ENCODE measurements around the gene NT5E.

- no peak for TF ChIP-seq POLR2A (IDR thresholded peaks at IDR 0.05; ENCODE audit: low read depth, low read length)
- no peak for TF ChIP-seq TAF1 (IDR thresholded peaks at IDR 0.05; ENCODE audit: low read depth, low read length)
- TF ChIP-seq POLR2AphosphoS5 (IDR thresholded peaks at IDR 0.05; ENCODE audit: low read depth, low read length) = no peak
- peak; percentile 57 for TF ChIP-seq SPI1 (IDR thresholded peaks at IDR 0.05; ENCODE audit: low read depth, low read length)
- TF ChIP-seq PAX5 (IDR thresholded peaks at IDR 0.05; ENCODE audit: insufficient read depth, low read length, severe bottlenecking) = no peak
Measured at GRCh38 chr6:85458184-85458583, 8.3 kb downstream of the NT5E start.

Measured in GM12891 (cell line).